Effector memory CD8-positive, alpha-beta T cell (primary cell): ENCODE measurements around the gene SMAD1.

ENCODE experiments used
- ATAC-seq: fragments of 150-1000 bp; cut with Tn5 transposase; replicated peaks from 2 replicates; pipeline ENCODE4 v1.10.0; 2021; ENCODE audit warnings: mild to moderate bottlenecking, moderate library complexity
- DNase-seq, 3 experiments: peaks; one replicate each; pipeline ENCODE4 v3.0.0; 2021
- H3K27ac Mint-ChIP-seq, 2 donors: one replicate each; pipeline ENCODE4 v1.8.0; 2022; ENCODE audit warnings: mild to moderate bottlenecking in 2 of 2, mixed read lengths in 2 of 2, moderate library complexity in 2 of 2
- H3K27me3 Mint-ChIP-seq, 2 donors: one replicate each; pipeline ENCODE4 v1.8.0; 2022; ENCODE audit warnings: mixed read lengths in 2 of 2
- H3K36me3 Mint-ChIP-seq: one replicate; pipeline ENCODE4 v1.8.0; 2022; ENCODE audit warnings: mild to moderate bottlenecking, moderate library complexity, mixed read lengths; ENCODE audit not compliant: insufficient read depth
- H3K4me1 Mint-ChIP-seq, 2 donors: one replicate each; pipeline ENCODE4 v1.8.0; 2022; ENCODE audit warnings: low read depth in 2 of 2, mixed read lengths in 2 of 2
- H3K4me3 Mint-ChIP-seq, 2 donors: one replicate each; pipeline ENCODE4 v1.8.0; 2022; ENCODE audit warnings: mild to moderate bottlenecking in 2 of 2, mixed read lengths in 2 of 2, moderate library complexity in 2 of 2
- H3K9me3 Mint-ChIP-seq, 2 donors: one replicate each; pipeline ENCODE4 v1.8.0; 2022; ENCODE audit warnings: mixed read lengths in 2 of 2

The SMAD1 gene

DNA sequence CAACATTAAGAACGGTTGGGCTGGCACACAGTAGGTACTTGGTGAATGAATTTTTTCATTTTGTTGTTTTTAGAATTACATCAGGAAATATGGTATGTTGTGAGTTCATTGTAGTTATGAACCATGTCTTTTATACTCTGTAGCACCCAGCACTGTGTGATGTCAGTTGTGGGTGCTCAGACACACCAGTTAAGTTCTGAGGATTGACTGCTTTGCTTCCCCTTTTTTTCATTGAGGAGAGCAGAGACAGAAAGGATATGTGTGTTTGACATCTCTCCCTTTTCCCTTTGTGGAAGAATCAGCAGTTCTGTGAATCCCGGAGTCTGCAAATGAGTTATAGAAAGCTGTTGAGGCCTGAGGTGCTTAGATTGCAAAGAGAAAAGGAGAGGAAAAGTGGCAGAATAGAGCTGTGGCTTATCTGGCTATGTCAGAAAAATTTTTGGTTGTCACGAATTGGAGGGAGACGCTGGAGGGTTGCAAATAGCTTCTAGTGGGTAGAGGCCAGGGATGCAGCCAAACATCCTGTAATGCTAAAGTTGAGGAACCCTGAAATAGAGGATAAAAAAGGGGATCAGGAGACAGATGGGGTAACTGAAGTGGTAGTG lies 13.1 kb downstream of the SMAD1 start:
- no peaks in the 10 kb centered on the region for H3K4me1 Mint-ChIP-seq
- H3K36me3 Mint-ChIP-seq: no peaks in the 10 kb centered on the region
- DNase-seq (no peak), ATAC-seq (no peak)
- peaks cover 0 to 7% of the 10 kb centered on the region in 2 donors for H3K27me3 Mint-ChIP-seq
- no peak overlapping the region for H3K4me3 Mint-ChIP-seq
- no peaks in the 10 kb centered on the region for H3K9me3 Mint-ChIP-seq
- H3K27ac Mint-ChIP-seq: peak overlapping the region in 1 of 2 donors; percentile 4

GRCh38 chr4:145496292-145496691 lies 14.6 kb downstream of the SMAD1 start:
- no peak for DNase-seq
- H3K36me3 Mint-ChIP-seq: no peaks in the 10 kb centered on the region
- no peak for ATAC-seq

DNA sequence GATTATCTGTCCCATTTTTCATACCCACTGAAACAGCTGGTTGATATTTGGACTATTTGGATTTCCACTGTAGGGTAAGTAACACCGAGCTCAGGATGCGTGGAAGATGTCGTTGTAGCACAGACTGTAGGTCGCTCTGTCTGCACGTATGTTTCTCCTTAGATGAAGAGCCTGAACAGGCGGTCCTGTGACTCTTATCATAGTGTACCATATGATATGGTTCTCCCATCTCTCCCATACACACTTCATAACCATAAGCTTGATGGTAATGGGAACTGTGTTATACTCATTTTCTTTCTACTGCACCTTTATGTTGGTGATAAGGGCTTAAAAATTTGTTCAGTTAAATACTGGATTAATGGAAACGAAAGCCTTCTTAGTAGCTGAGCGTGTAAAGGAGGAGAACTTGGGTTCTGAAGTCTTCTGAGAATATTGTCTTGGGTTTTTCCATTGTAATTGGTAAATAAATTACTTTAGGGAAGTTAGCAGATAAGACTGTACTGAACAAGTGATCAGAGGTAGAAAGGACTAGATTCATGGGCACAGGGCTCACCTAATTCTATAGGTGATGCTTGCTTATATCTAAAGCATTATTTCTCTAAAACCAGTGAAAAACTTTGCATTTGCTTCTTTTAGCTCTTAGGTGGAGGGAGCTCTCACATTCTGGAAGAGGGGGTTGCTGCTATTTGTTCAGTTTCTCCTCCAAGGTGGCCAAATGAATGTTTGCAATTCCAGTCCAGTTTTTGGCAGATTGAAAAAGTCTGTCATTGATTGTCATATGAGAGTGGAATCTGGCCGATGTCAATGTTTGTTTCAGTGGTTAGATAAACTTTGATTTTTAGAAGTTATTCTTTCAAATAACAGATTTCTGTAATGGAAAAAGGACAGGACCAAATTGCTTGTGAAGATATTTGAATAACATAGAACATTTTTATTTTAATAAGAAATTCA lies 15.8 kb downstream of the SMAD1 start:
- Mint-ChIP-seq H3K9me3 (no peaks in the 10 kb centered on the region), H3K4me1 (no peaks in the 10 kb centered on the region), H3K27me3 (peaks cover 0 to 26% of the 10 kb centered on the region in 2 donors), H3K36me3 (no peaks in the 10 kb centered on the region), H3K27ac (no peak overlapping the region), H3K4me3 (no peak overlapping the region)
- ATAC-seq: no peak
- DNase-seq: no peak

More at GRCh38 chr4:145496292-145496691, 14.6 kb downstream of the SMAD1 start:
- no peak overlapping the region for H3K4me3 Mint-ChIP-seq
- H3K27ac Mint-ChIP-seq: no peak overlapping the region
- no peaks in the 10 kb centered on the region for H3K9me3 Mint-ChIP-seq
- H3K4me1 Mint-ChIP-seq: no peaks in the 10 kb centered on the region
- H3K27me3 Mint-ChIP-seq: peaks cover 0 to 18% of the 10 kb centered on the region in 2 donors

- Mint-ChIP-seq H3K27me3 (peaks cover 0 to 26% of the 10 kb centered on the region in 2 donors), H3K27ac (no peak overlapping the region), H3K36me3 (no peaks in the 10 kb centered on the region), H3K4me1 (no peaks in the 10 kb centered on the region), H3K4me3 (no peak overlapping the region), H3K9me3 (no peaks in the 10 kb centered on the region)
- no peak for DNase-seq
- no peak for ATAC-seq
These were observed 16.8 kb downstream of the SMAD1 start for GRCh38 chr4:145498430-145498829.

- Mint-ChIP-seq H3K36me3 (no peaks in the 10 kb centered on the region), H3K4me3 (no peak overlapping the region), H3K27ac (no peak overlapping the region), H3K9me3 (no peaks in the 10 kb centered on the region), H3K4me1 (no peaks in the 10 kb centered on the region), H3K27me3 (peaks cover 0 to 33% of the 10 kb centered on the region in 2 donors)
- ATAC-seq (no peak), DNase-seq (no peak)
These were observed 19.5 kb downstream of the SMAD1 start for GRCh38 chr4:145501051-145501660.

GRCh38 chr4:145502809-145503208 lies 21.2 kb downstream of the SMAD1 start:
- H3K27ac Mint-ChIP-seq: no peak overlapping the region
- no peak for DNase-seq
- peaks cover 0 to 27% of the 10 kb centered on the region in 2 donors for H3K27me3 Mint-ChIP-seq
- no peak for ATAC-seq
- no peaks in the 10 kb centered on the region for H3K36me3 Mint-ChIP-seq
- H3K9me3 Mint-ChIP-seq: no peaks in the 10 kb centered on the region
- no peaks in the 10 kb centered on the region for H3K4me1 Mint-ChIP-seq
- H3K4me3 Mint-ChIP-seq: no peak overlapping the region

GRCh38 chr4:145503486-145504072 lies 21.9 kb downstream of the SMAD1 start:
- Mint-ChIP-seq H3K4me1 (no peaks in the 10 kb centered on the region), H3K27ac (no peak overlapping the region), H3K27me3 (peaks cover 0 to 27% of the 10 kb centered on the region in 2 donors), H3K36me3 (no peaks in the 10 kb centered on the region), H3K9me3 (no peaks in the 10 kb centered on the region), H3K4me3 (no peak overlapping the region)
- DNase-seq (no peak), ATAC-seq (no peak)

- Mint-ChIP-seq H3K27ac (no peak overlapping the region), H3K4me1 (no peaks in the 10 kb centered on the region), H3K9me3 (peaks cover 0 to 1% of the 10 kb centered on the region in 2 donors), H3K36me3 (no peaks in the 10 kb centered on the region), H3K27me3 (peaks cover 0 to 15% of the 10 kb centered on the region in 2 donors), H3K4me3 (no peak overlapping the region)
- ATAC-seq (no peak), DNase-seq (no peak)
These were observed 24.3 kb downstream of the SMAD1 start for GRCh38 chr4:145505995-145506394.

DNA sequence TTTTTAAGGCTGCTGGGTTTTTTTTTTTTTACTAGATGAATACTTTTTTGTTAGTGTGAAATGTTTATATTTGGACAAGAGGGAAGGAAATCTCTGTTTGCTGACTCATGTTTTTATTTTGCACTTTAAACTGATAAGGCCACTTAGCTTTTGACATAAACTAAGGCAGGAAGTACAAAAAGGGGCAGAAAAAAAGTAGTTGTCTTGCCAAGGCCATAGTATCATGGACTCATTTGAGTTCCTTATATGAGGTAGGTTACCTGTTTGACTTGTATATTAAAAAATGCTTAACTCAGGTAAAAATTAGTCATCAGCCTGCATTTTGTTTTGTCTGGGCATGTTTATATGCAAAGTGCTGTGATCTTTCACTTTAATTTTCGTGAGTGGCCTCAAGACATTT lies 26.0 kb downstream of the SMAD1 start:
- DNase-seq: no peak

GRCh38 chr4:145511913-145512522 lies 30.4 kb downstream of the SMAD1 start:
- Mint-ChIP-seq H3K27ac (no peak overlapping the region), H3K36me3 (no peaks in the 10 kb centered on the region), H3K4me1 (no peaks in the 10 kb centered on the region), H3K9me3 (peaks cover 6 to 21% of the 10 kb centered on the region in 2 donors), H3K4me3 (no peak overlapping the region), H3K27me3 (peaks cover 0 to 5% of the 10 kb centered on the region in 2 donors)
- no peak for DNase-seq
- ATAC-seq: no peak

More for the DNA sequence above, 26.0 kb downstream of the SMAD1 start:
- no peak for ATAC-seq
- H3K27me3 Mint-ChIP-seq: peaks cover 0 to 6% of the 10 kb centered on the region in 2 donors
- H3K36me3 Mint-ChIP-seq: no peaks in the 10 kb centered on the region
- peaks cover 6 to 18% of the 10 kb centered on the region in 2 donors for H3K9me3 Mint-ChIP-seq
- H3K27ac Mint-ChIP-seq: no peak overlapping the region
- no peaks in the 10 kb centered on the region for H3K4me1 Mint-ChIP-seq
- no peak overlapping the region for H3K4me3 Mint-ChIP-seq

GRCh38 chr4:145513020-145513621 lies 31.5 kb downstream of the SMAD1 start:
- DNase-seq (no peak), ATAC-seq (no peak)
- H3K36me3 Mint-ChIP-seq: no peaks in the 10 kb centered on the region
- peaks cover 0 to 9% of the 10 kb centered on the region in 2 donors for H3K27me3 Mint-ChIP-seq
- H3K4me1 Mint-ChIP-seq: no peaks in the 10 kb centered on the region
- no peak overlapping the region for H3K4me3 Mint-ChIP-seq
- no peak overlapping the region for H3K27ac Mint-ChIP-seq
- H3K9me3 Mint-ChIP-seq: peaks cover 6 to 21% of the 10 kb centered on the region in 2 donors

DNA sequence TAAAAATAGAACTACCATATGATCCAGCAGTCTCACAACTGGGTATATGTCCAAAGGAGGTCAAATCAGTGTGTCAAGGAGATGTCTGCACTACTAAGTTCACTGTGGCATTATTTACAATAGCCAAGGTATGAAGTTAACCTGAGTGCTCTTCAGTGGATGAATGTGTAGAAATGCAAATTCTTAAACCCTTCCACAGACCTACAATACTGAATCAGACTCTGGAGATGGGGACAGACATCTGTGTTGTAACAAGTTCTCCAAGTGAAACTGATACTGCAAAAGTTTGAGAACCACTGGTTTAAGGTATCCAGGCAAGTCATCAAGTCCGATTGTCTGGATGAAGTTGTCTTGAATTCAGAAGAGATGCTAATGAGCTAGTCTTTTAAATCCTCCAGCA lies 38.5 kb downstream of the SMAD1 start:
- Mint-ChIP-seq H3K36me3 (no peaks in the 10 kb centered on the region), H3K9me3 (no peaks in the 10 kb centered on the region), H3K4me1 (peaks cover 0 to 8% of the 10 kb centered on the region in 2 donors), H3K4me3 (no peak overlapping the region), H3K27ac (no peak overlapping the region), H3K27me3 (peaks cover 0 to 33% of the 10 kb centered on the region in 2 donors)
- ATAC-seq: no peak
- DNase-seq: no peak

- no peak overlapping the region for H3K27ac Mint-ChIP-seq
- peaks cover 0 to 33% of the 10 kb centered on the region in 2 donors for H3K27me3 Mint-ChIP-seq
- H3K9me3 Mint-ChIP-seq: no peaks in the 10 kb centered on the region
- ATAC-seq: no peak
- DNase-seq: no peak
- no peak overlapping the region for H3K4me3 Mint-ChIP-seq
- peaks cover 0 to 9% of the 10 kb centered on the region in 2 donors for H3K4me1 Mint-ChIP-seq
- H3K36me3 Mint-ChIP-seq: no peaks in the 10 kb centered on the region
These were observed 39.6 kb downstream of the SMAD1 start for GRCh38 chr4:145521282-145521681.
